Esophagus squamous epithelium (tissue), 5 donors: ENCODE results near the gene TNRC6A. TPM values are rescaled to one million over a fixed set of nuclear protein-coding genes. Genes with fewer than 3 reads are reported as not detected.

Source experiments
- DNase-seq: peaks from one replicate; lab custom pipeline; 2025; lab: John Stamatoyannopoulos, UW
- H3K27ac ChIP-seq, 4 donors: fragments of 200-600 bp; sonication (generic); one replicate each; pipeline ENCODE4 v1.5.1; 2016 to 2019; ENCODE audit warnings: mild to moderate bottlenecking in 1 of 4
- H3K27me3 ChIP-seq, 4 donors: fragments of 200-600 bp; sonication (generic); 1 replicate in 3 of 4; 2 replicates in 1 of 4; pipeline versions ENCODE4 v1.5.1 to v1.6.0; 2017 to 2021; ENCODE audit warnings: antibody characterized with exemption in 1 of 4
- H3K36me3 ChIP-seq, 3 donors: fragments of 200-600 bp; sonication (generic); one replicate each; pipeline ENCODE4 v1.5.1; 2016 to 2019
- H3K4me1 ChIP-seq, 3 donors: fragments of 200-600 bp; sonication (generic); one replicate each; pipeline ENCODE4 v1.5.1; 2017 to 2019
- H3K4me3 ChIP-seq, 4 donors: fragments of 200-600 bp; sonication (generic); 1 replicate in 3 of 4; 2 replicates in 1 of 4; pipeline ENCODE4 v1.5.1; 2016 to 2019; ENCODE audit warnings: mild to moderate bottlenecking in 2 of 4, moderate library complexity in 1 of 4
- H3K9me3 ChIP-seq, 3 donors: fragments of 200-600 bp; sonication (generic); one replicate each; pipeline ENCODE4 v1.5.1; 2016 to 2019
- CTCF ChIP-seq, 6 experiments: fragments of 450-650 bp in 4 of 6; fragments of 200-600 bp in 2 of 6; sonication (generic) in 2 of 6; IDR thresholded peaks; one replicate each; pipeline ENCODE4 v1.5.1; 2016 to 2019; ENCODE audit warnings: antibody characterized with exemption in 6 of 6, mild to moderate bottlenecking in 4 of 6, moderate library complexity in 4 of 6
- POLR2A ChIP-seq, 4 donors: fragments of 450-650 bp; IDR thresholded peaks; one replicate each; pipeline ENCODE4 v1.6.1; 2017; ENCODE audit warnings: antibody characterized with exemption in 4 of 4, mild to moderate bottlenecking in 4 of 4, moderate library complexity in 3 of 4
- WGBS, 2 donors: methylation state at CpG; one replicate each; pipeline ENCODE4 v1.1.5; 2018; 5-methylcytosine and 5-hydroxymethylcytosine counted together
- intact Hi-C: fragments of 100-400 bp; cut with DNase I; formaldehyde crosslinking; loops from one replicate; pipeline ENCODE4 v1.15.0; 2022
- total RNA-seq, 4 donors: library from RNA; depleted of rRNA; stranded (reverse); fragments of >200 nt; gene quantifications; one replicate each; pipeline ENCODE4 v1.1.0, GENCODE V29; 2016
- donor health status: DM: yes; HTN: yes; CAD: no.

The TNRC6A gene
- total RNA-seq, 4 donors from 2014 or later = 12.3 to 34.0 (median 18.5) TPM

GRCh38 chr16:24685539-24686432 is 43.7 kb upstream of the TNRC6A start:
- TF ChIP-seq CTCF (IDR thresholded peaks at IDR 0.05) (no peak), POLR2A (IDR thresholded peaks at IDR 0.05) (no peak)
- peak overlapping the region in 3 of 4 donors; percentile 26 to 54 (median 53) for H3K27ac ChIP-seq
- WGBS, 2 donors = 28 to 55% methylated on average over 12 to 14 of the region's 15 CpGs

GRCh38 chr16:24686678-24687077 is 42.8 kb upstream of the TNRC6A start:
- Histone ChIP-seq H3K9me3 (no peaks in the 10 kb centered on the region), H3K4me3 (no peak overlapping the region), H3K27ac (peak overlapping the region in 3 of 4 donors; percentile 26 to 63 (median 53)), H3K4me1 (peaks cover 0 to 19% (median 7%) of the 10 kb centered on the region in 3 donors), H3K36me3 (no peaks in the 10 kb centered on the region), H3K27me3 (no peaks in the 10 kb centered on the region)
- intact Hi-C loops = no loop called here
- 48 to 71% methylated on average over 7 to 9 of the region's 9 CpGs for WGBS, 2 donors
- TF ChIP-seq CTCF (IDR thresholded peaks at IDR 0.05) (no peak), POLR2A (IDR thresholded peaks at IDR 0.05) (no peak)
- DNase-seq = no peak

More at GRCh38 chr16:24685539-24686432, 43.7 kb upstream of the TNRC6A start:
- intact Hi-C loops = no loop called here
- Histone ChIP-seq H3K4me1 (peaks cover 0 to 24% (median 8%) of the 10 kb centered on the region in 3 donors), H3K36me3 (no peaks in the 10 kb centered on the region), H3K27me3 (no peaks in the 10 kb centered on the region), H3K4me3 (no peak overlapping the region), H3K9me3 (no peaks in the 10 kb centered on the region)
- DNase-seq = no peak

DNA sequence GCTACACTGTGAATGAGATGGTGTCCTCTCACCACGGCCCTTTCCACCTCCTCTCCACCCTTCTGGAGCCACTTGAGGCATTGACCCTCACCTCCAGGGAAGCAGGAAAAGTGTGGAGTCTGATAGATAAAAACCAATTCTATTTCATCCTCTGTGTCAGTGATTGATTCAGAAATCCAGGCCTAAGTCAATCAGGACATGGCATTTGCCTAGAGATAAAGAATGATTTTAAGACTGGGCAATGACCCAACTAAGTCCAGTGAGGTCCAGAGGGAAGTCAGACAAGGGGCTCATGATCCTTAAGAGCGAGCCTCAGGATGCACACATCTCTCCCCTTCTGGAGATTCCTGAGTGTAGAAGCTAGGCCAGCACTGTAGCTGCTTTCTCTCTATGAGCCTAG is 41.1 kb upstream of the TNRC6A start:
- H3K27ac ChIP-seq = no peak overlapping the region
- DNase-seq = no peak
- H3K36me3 ChIP-seq = no peaks in the 10 kb centered on the region
- H3K4me1 ChIP-seq = peaks cover 0 to 12% (median 5%) of the 10 kb centered on the region in 3 donors
- H3K4me3 ChIP-seq = no peak overlapping the region
- 65 to 81% methylated on average over 2 of the region's 2 CpGs for WGBS, 2 donors
- no peaks in the 10 kb centered on the region for H3K9me3 ChIP-seq
- H3K27me3 ChIP-seq = no peaks in the 10 kb centered on the region
- intact Hi-C loops = no loop called here
- TF ChIP-seq CTCF (IDR thresholded peaks at IDR 0.05) = no peak
- no peak for TF ChIP-seq POLR2A (IDR thresholded peaks at IDR 0.05)

- DNase-seq = no peak
- 59 to 66% methylated on average over 7 of the region's 7 CpGs for WGBS, 2 donors
- Histone ChIP-seq H3K27me3 (no peaks in the 10 kb centered on the region), H3K27ac (no peak overlapping the region), H3K4me3 (no peak overlapping the region), H3K36me3 (no peaks in the 10 kb centered on the region), H3K4me1 (peaks cover 0 to 12% (median 5%) of the 10 kb centered on the region in 3 donors), H3K9me3 (no peaks in the 10 kb centered on the region)
- intact Hi-C loops = no loop called here
- no peak for TF ChIP-seq POLR2A (IDR thresholded peaks at IDR 0.05)
- TF ChIP-seq CTCF (IDR thresholded peaks at IDR 0.05) = peak in 5 of 6 experiments; percentile 18 to 42 (median 27)
Observed at GRCh38 chr16:24689128-24689527, 40.3 kb upstream of the TNRC6A start.

DNA sequence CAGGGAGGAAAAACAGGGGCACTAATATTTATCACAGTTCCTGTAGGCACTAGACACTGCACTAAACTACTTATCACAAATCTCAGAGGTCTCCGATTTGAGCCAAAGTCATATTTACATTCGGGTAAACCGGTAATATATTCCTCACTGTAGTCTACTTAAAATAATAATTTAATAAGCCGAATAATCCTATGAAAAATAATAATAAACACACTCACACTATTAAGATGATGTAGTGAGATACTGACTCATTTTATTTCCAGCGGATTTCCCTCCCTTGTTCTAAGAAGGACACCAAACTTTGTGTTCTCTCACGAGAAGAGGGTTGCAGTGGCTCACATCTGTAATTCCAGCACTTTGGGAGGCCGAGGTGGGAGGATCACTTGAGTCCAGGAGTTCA is 36.6 kb upstream of the TNRC6A start:
- intact Hi-C loops = no loop called here
- Histone ChIP-seq H3K36me3 (no peaks in the 10 kb centered on the region), H3K4me3 (no peak overlapping the region), H3K9me3 (no peaks in the 10 kb centered on the region), H3K27me3 (no peaks in the 10 kb centered on the region), H3K4me1 (no peaks in the 10 kb centered on the region), H3K27ac (no peak overlapping the region)
- WGBS, 2 donors = 65 to 68% methylated on average over 7 of the region's 7 CpGs
- TF ChIP-seq CTCF (IDR thresholded peaks at IDR 0.05) (no peak), POLR2A (IDR thresholded peaks at IDR 0.05) (no peak)
- DNase-seq = no peak
